HG03066 (cell line): Measurements from ENCODE around the gene CDH18.

ENCODE experiments used
- ATAC-seq: cut with Tn5 transposase; IDR thresholded peaks from one replicate; pipeline ENCODE4 v1.9.1; 2021; ENCODE audit warnings: low read depth; ENCODE audit not compliant: unreplicated experiment

The CDH18 gene

GRCh38 chr5:19497229-19497815 lies 490.7 kb downstream of the CDH18 start:
- no peak for ATAC-seq

- ATAC-seq, result no peak
Measured at GRCh38 chr5:19496056-19496455, 491.9 kb downstream of the CDH18 start.

GRCh38 chr5:19492861-19493260 lies 495.1 kb downstream of the CDH18 start:
- ATAC-seq, result no peak

GRCh38 chr5:19488786-19489185 lies 499.2 kb downstream of the CDH18 start:
- ATAC-seq, result no peak

GRCh38 chr5:19487480-19487879 lies 500.5 kb downstream of the CDH18 start:
- no peak for ATAC-seq

GRCh38 chr5:19479562-19479961 lies 508.4 kb downstream of the CDH18 start:
- no peak for ATAC-seq

- ATAC-seq, result no peak
Measured at GRCh38 chr5:19462019-19462418, 526.0 kb downstream of the CDH18 start.

GRCh38 chr5:19424506-19424905 lies 563.5 kb downstream of the CDH18 start:
- no peak for ATAC-seq
